Measurements from ENCODE around the gene AMIGO2. TPM values are rescaled to one million over a fixed set of nuclear protein-coding genes. Genes with fewer than 3 reads are reported as not detected.

The AMIGO2 gene
- total and polyA plus RNA-seq, 9 of the 15 experiments (the other 6 are each of a cell fraction or from before 2014, with no cell fraction given): 2.0 to 8.3 (median 3.8) TPM

DNA sequence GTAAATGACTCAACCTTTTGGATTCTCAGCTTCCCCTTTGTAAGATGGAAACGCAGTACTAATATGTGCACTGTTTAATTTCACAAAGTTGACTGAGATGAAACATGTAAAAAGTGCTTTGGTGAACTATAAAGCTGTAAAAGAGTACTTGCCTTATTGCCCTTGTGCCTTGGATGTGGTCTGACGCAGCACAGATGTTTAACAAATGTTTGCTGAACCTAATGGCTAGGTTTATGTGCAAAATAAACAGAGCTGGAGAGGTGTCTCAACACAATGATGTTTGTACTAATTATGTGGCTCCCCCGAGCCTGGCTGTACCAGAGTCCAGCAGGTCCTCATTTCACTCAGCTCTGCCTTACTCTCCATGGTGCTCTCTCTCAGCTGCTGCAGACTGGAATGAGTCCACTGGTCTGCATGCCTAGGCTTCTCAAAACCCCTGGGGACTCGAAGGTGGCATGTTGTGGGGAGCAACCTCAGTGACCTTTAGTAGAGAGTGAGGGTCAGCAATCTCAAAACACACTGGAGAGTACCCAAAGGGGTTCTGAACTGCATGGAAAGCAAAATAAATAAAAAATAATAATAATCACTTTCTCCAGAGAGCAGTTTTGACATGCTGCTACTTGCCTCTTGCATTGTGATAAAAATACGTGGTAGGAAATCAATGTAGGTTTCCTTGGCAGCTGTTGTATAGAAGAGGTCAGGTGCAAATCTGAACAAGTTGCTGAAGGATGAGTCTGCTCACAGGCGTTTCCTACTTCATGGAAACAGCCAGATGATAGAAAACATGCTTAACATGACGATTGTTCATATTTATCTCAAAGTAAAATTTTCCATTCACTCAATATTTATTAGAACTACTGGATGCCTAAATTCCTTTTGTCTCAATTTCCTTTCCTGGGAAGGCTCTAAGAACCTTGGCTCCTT, 8.5 kb upstream of the AMIGO2 start:
- Histone ChIP-seq H3K4me3 (no peak overlapping the region), H3K36me3 (ENCODE audit: control insufficient read depth, insufficient read depth, low read length) (no peaks in the 10 kb centered on the region), H4K20me1 (replicated peaks; ENCODE audit: control insufficient read depth, insufficient read depth, low read length) (no peaks in the 10 kb centered on the region), H3K9ac (ENCODE audit: insufficient read depth in 1 of 2, low read depth in 2 of 2, low read length in 2 of 2) (no peak overlapping the region), H3K79me2 (ENCODE audit: control insufficient read depth, insufficient read depth, low read length) (no peaks in the 10 kb centered on the region), H3K4me1 (replicated peaks in 1 of 2; ENCODE audit: control insufficient read depth in 2 of 2, insufficient read depth in 2 of 2, low read length in 2 of 2) (peaks cover 3 to 15% of the 10 kb centered on the region in 2 experiments; a peak in 4 of 5 replicates), H3K4me2 (ENCODE audit: insufficient read depth, low read length) (no peak overlapping the region), H3K27me3 (ENCODE audit: control insufficient read depth in 2 of 2, insufficient read depth in 2 of 2, low read length in 2 of 2) (no peaks in the 10 kb centered on the region), H3K9me1 (ENCODE audit: control insufficient read depth, insufficient read depth, low read length) (no peaks in the 10 kb centered on the region), H2AFZ (ENCODE audit: low read depth, low read length) (no peak overlapping the region), H3K9me3 (replicated peaks; ENCODE audit: control insufficient read depth, insufficient read depth, low read depth, low read length) (no peaks in the 10 kb centered on the region), H3K27ac (ENCODE audit: extremely low read depth, low read depth, low read length) (no peak overlapping the region)
- DNase-seq (ENCODE audit: extremely low read depth in 1 of 4, low spot score in 3 of 4) (no peak), FAIRE-seq (no peak), ATAC-seq (no peak)
- BruUV-seq (replicated peaks): no TSS peak
- in situ Hi-C loops (cut with MboI): no loop called here
- ChIA-PET CTCF (ENCODE audit: low intra/inter-chr PET ratio) (no interaction called here), POLR2A (interaction anchor here (1.2 kb wide), 1 partner anchor 25 kb away, joined by 3 read pairs; no protein-coding TSS in a partner anchor)
- 46% methylated on average over 7 of the region's 7 CpGs for WGBS (ENCODE audit: insufficient coverage, low coverage, missing lambda C conversion rate)
- intact Hi-C loops (cut with micrococcal nuclease): no loop called here
- TF ChIP-seq SIN3A (IDR thresholded peaks at IDR 0.05; ENCODE audit: borderline replicate concordance in 2 of 2, control insufficient read depth in 1 of 2, low read depth in 2 of 2, low read length in 2 of 2): no peak
- TF ChIP-seq RBM25 (IDR thresholded peaks at IDR 0.05; ENCODE audit: low read depth, low read length, severe bottlenecking): no peak
- no peak for TF ChIP-seq RBM17 (IDR thresholded peaks at IDR 0.05; ENCODE audit: borderline replicate concordance, low read depth, low read length)
- no peak for TF ChIP-seq RNF2 (IDR thresholded peaks at IDR 0.05)
- TF ChIP-seq FOXP1 (CRISPR knock-in tag; IDR thresholded peaks at IDR 0.05): no peak
- TF ChIP-seq JUNB (CRISPR knock-in tag; conservative IDR thresholded peaks at IDR 0.05): no peak
- TF ChIP-seq HCFC1 (IDR thresholded peaks at IDR 0.05; ENCODE audit: low read depth, low read length): no peak
- no peak for TF ChIP-seq ZNF3 (CRISPR knock-in tag; IDR thresholded peaks at IDR 0.05)
- no peak for TF ChIP-seq NFIX (CRISPR knock-in tag; IDR thresholded peaks at IDR 0.05; ENCODE audit: low read depth)
- no peak for TF ChIP-seq RCOR1 (IDR thresholded peaks at IDR 0.05; ENCODE audit: borderline replicate concordance in 1 of 2, low read depth in 2 of 2, low read length in 2 of 2)
- TF ChIP-seq, protein P1, sequence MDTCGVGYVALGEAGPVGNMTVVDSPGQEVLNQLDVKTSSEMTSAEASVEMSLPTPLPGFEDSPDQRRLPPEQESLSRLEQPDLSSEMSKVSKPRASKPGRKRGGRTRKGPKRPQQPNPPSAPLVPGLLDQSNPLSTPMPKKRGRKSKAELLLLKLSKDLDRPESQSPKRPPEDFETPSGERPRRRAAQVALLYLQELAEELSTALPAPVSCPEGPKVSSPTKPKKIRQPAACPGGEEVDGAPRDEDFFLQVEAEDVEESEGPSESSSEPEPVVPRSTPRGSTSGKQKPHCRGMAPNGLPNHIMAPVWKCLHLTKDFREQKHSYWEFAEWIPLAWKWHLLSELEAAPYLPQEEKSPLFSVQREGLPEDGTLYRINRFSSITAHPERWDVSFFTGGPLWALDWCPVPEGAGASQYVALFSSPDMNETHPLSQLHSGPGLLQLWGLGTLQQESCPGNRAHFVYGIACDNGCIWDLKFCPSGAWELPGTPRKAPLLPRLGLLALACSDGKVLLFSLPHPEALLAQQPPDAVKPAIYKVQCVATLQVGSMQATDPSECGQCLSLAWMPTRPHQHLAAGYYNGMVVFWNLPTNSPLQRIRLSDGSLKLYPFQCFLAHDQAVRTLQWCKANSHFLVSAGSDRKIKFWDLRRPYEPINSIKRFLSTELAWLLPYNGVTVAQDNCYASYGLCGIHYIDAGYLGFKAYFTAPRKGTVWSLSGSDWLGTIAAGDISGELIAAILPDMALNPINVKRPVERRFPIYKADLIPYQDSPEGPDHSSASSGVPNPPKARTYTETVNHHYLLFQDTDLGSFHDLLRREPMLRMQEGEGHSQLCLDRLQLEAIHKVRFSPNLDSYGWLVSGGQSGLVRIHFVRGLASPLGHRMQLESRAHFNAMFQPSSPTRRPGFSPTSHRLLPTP (IDR thresholded peaks at IDR 0.05; ENCODE audit: borderline replicate concordance, extremely low read depth, insufficient read length): no peak
- no peak for TF ChIP-seq JUND (IDR thresholded peaks at IDR 0.05; ENCODE audit: borderline replicate concordance, low read depth, low read length)
- no peak for TF ChIP-seq JUND (tag; IDR thresholded peaks at IDR 0.05; ENCODE audit: borderline replicate concordance, low read depth, low read length)
- TF ChIP-seq ATF7 (IDR thresholded peaks at IDR 0.05): no peak
- TF ChIP-seq, protein P2, sequence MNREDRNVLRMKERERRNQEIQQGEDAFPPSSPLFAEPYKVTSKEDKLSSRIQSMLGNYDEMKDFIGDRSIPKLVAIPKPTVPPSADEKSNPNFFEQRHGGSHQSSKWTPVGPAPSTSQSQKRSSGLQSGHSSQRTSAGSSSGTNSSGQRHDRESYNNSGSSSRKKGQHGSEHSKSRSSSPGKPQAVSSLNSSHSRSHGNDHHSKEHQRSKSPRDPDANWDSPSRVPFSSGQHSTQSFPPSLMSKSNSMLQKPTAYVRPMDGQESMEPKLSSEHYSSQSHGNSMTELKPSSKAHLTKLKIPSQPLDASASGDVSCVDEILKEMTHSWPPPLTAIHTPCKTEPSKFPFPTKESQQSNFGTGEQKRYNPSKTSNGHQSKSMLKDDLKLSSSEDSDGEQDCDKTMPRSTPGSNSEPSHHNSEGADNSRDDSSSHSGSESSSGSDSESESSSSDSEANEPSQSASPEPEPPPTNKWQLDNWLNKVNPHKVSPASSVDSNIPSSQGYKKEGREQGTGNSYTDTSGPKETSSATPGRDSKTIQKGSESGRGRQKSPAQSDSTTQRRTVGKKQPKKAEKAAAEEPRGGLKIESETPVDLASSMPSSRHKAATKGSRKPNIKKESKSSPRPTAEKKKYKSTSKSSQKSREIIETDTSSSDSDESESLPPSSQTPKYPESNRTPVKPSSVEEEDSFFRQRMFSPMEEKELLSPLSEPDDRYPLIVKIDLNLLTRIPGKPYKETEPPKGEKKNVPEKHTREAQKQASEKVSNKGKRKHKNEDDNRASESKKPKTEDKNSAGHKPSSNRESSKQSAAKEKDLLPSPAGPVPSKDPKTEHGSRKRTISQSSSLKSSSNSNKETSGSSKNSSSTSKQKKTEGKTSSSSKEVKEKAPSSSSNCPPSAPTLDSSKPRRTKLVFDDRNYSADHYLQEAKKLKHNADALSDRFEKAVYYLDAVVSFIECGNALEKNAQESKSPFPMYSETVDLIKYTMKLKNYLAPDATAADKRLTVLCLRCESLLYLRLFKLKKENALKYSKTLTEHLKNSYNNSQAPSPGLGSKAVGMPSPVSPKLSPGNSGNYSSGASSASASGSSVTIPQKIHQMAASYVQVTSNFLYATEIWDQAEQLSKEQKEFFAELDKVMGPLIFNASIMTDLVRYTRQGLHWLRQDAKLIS (CRISPR knock-in tag; IDR thresholded peaks at IDR 0.05): no peak
